Measurements from ENCODE around the gene DVL2. TPM values are rescaled to one million over a fixed set of nuclear protein-coding genes. Genes with fewer than 3 reads are reported as not detected.

Gene DVL2
- total RNA-seq, 1 experiment from 2014 or later, result 67.3 TPM

GRCh38 chr17:7266784-7267183 is 32.5 kb upstream of the DVL2 start:
- no peaks in the 10 kb centered on the region for H3K9me3 Mint-ChIP-seq
- H3K27me3 Mint-ChIP-seq (ENCODE audit: low read depth), result no peaks in the 10 kb centered on the region; the same call in 1 of the 2 replicates
- no peaks in the 10 kb centered on the region for H3K36me3 Mint-ChIP-seq
- ChIA-PET POLR2A (no interaction called here), CTCF (interaction anchor here (1.8 to 4.8 kb wide), 3 partner anchors 13 to 294 kb away, joined by 4 to 23 read pairs (median 14); no protein-coding TSS in a partner anchor)
- no peak for TF ChIP-seq MAX (CRISPR knock-in tag; IDR thresholded peaks at IDR 0.05)
- TF ChIP-seq KAT7 (CRISPR knock-in tag; IDR thresholded peaks at IDR 0.05; ENCODE audit: borderline replicate concordance), result no peak
- TF ChIP-seq SMAD3 (CRISPR knock-in tag; IDR thresholded peaks at IDR 0.05; ENCODE audit: borderline replicate concordance), result no peak
- TF ChIP-seq ZNF671 (CRISPR knock-in tag; IDR thresholded peaks at IDR 0.05), result no peak
- no peak for TF ChIP-seq JAZF1 (CRISPR knock-in tag; IDR thresholded peaks at IDR 0.05)
- no peak for TF ChIP-seq TEAD1 (CRISPR knock-in tag; IDR thresholded peaks at IDR 0.05)
- TF ChIP-seq ZNF281 (CRISPR knock-in tag; IDR thresholded peaks at IDR 0.05), result no peak
- TF ChIP-seq ZNF512 (CRISPR knock-in tag; IDR thresholded peaks at IDR 0.05; ENCODE audit: borderline replicate concordance), result no peak
- TF ChIP-seq ZNF396 (CRISPR knock-in tag; IDR thresholded peaks at IDR 0.05; ENCODE audit: borderline replicate concordance), result no peak
- TF ChIP-seq E2F4 (CRISPR knock-in tag; IDR thresholded peaks at IDR 0.05; ENCODE audit: borderline replicate concordance, low read depth), result no peak
- no peak for TF ChIP-seq FOXJ3 (CRISPR knock-in tag; IDR thresholded peaks at IDR 0.05; ENCODE audit: borderline replicate concordance)
- no peak for TF ChIP-seq MLX (CRISPR knock-in tag; IDR thresholded peaks at IDR 0.05)
- no peak for TF ChIP-seq STAT6 (CRISPR knock-in tag; conservative IDR thresholded peaks at IDR 0.05; ENCODE audit: low read depth)
- peaks cover 23% of the 10 kb centered on the region for H3K4me1 Mint-ChIP-seq
- ATAC-seq, result no peak
- DNase-seq (ENCODE audit: low spot score), result no peak
- peak overlapping the region; percentile 72 for H3K27ac Mint-ChIP-seq
- no peak overlapping the region for H3K4me3 Mint-ChIP-seq

- Mint-ChIP-seq H3K27me3 (ENCODE audit: low read depth) (no peaks in the 10 kb centered on the region), H3K4me3 (peak overlapping the region; percentile 98), H3K27ac (peak overlapping the region; percentile 100), H3K36me3 (peaks cover 5% of the 10 kb centered on the region), H3K9me3 (no peaks in the 10 kb centered on the region), H3K4me1 (peaks cover 26% of the 10 kb centered on the region)
- ChIA-PET CTCF (interaction anchor here (0.8 to 4.8 kb wide), 4 partner anchors 18 to 93 kb away, joined by 3 to 23 read pairs (median 6); partner anchors contain the start of gene SLC2A4), POLR2A (interaction anchor here (0.7 to 1.3 kb wide), 4 partner anchors 17 to 65 kb away, joined by 3 read pairs; partner anchors contain the start of genes ACADVL, DLG4, GABARAP and NEURL4)
- DNase-seq (ENCODE audit: low spot score) (no peak), ATAC-seq (no peak)
- TF ChIP-seq TCF7 (CRISPR knock-in tag; IDR thresholded peaks at IDR 0.05; ENCODE audit: low read depth), result no peak
- no peak for TF ChIP-seq ZNF425 (CRISPR knock-in tag; conservative IDR thresholded peaks at IDR 0.05)
- TF ChIP-seq ZMAT4 (CRISPR knock-in tag; IDR thresholded peaks at IDR 0.05), result no peak
- no peak for TF ChIP-seq FOXP1 (CRISPR knock-in tag; IDR thresholded peaks at IDR 0.05; ENCODE audit: borderline replicate concordance)
- TF ChIP-seq E2F4 (CRISPR knock-in tag; IDR thresholded peaks at IDR 0.05; ENCODE audit: borderline replicate concordance, low read depth), result no peak
- no peak for TF ChIP-seq ZBTB21 (CRISPR knock-in tag; IDR thresholded peaks at IDR 0.05; ENCODE audit: borderline replicate concordance)
- no peak for TF ChIP-seq PRRX2 (CRISPR knock-in tag; IDR thresholded peaks at IDR 0.05)
Observed at GRCh38 chr17:7263801-7264078, 29.4 kb upstream of the DVL2 start.
